ENCODE data around the gene DLGAP1. TPM values are rescaled to one million over a fixed set of nuclear protein-coding genes. Genes with fewer than 3 reads are reported as not detected.

The DLGAP1 gene
- polyA plus RNA-seq, 1 experiment, result 0.09 TPM

DNA sequence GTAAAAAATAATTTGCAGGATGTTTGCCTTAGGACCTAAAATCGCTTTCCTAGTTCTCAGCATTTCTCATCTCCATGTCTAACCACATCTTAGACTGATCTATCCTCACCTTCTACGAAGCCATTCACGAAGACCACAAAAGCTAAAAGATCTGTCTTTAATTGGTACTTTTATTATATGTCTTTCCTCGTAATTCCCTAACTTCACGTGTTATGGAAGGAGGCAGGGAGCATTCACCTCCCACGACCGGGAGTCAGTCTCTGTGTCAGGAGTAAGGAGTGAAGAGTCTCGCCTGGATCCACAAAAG is 1.6 kb downstream of the DLGAP1 start:
- DNase-seq (ENCODE audit: low read depth, low spot score), result no peak
- TF ChIP-seq, protein P1, sequence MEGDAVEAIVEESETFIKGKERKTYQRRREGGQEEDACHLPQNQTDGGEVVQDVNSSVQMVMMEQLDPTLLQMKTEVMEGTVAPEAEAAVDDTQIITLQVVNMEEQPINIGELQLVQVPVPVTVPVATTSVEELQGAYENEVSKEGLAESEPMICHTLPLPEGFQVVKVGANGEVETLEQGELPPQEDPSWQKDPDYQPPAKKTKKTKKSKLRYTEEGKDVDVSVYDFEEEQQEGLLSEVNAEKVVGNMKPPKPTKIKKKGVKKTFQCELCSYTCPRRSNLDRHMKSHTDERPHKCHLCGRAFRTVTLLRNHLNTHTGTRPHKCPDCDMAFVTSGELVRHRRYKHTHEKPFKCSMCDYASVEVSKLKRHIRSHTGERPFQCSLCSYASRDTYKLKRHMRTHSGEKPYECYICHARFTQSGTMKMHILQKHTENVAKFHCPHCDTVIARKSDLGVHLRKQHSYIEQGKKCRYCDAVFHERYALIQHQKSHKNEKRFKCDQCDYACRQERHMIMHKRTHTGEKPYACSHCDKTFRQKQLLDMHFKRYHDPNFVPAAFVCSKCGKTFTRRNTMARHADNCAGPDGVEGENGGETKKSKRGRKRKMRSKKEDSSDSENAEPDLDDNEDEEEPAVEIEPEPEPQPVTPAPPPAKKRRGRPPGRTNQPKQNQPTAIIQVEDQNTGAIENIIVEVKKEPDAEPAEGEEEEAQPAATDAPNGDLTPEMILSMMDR (IDR thresholded peaks at IDR 0.05; ENCODE audit: low read depth, low read length), result no peak
- Histone ChIP-seq H3K4me3 (ENCODE audit: low read depth, low read length) (no peak overlapping the region), H3K9me3 (ENCODE audit: control insufficient read depth, insufficient read depth, low read length) (peaks cover 18% of the 10 kb centered on the region), H3K27ac (ENCODE audit: low read depth, low read length) (no peak overlapping the region), H3K27me3 (ENCODE audit: control insufficient read depth, insufficient read depth, low read length) (no peaks in the 10 kb centered on the region)
- ChIA-PET CTCF (no interaction called here), POLR2A (no interaction called here)

DNA sequence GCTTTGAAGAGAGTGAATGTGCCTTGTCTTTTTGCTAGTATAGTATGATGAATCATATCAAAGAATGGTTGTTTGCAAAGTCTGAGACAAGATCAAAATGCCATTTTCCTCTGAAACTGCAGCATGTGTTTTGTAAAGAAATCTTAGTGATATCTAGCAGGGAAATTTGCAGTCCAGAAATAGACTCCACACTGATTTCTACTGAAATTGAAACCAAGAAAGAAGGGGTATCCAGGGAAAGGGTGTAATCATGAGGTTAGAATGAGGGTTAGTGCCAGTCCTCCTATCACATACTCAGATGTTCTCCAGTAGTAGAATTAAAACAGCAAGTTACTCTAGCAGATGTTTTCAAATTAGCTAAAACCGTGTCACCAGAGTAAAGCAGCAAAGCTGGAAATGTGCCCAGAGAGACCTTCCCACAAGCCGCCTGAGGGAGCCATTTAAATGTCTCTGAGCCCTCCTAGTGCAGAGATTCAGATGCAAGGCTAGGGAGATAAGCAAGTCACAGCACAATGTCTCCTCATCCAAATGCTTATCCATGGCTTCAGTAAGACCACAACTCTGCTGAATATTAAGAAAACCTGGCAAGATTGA is 4.9 kb downstream of the DLGAP1 start:
- Histone ChIP-seq H3K27ac (ENCODE audit: low read depth, low read length) (no peak overlapping the region), H3K4me3 (ENCODE audit: low read depth, low read length) (no peak overlapping the region), H3K9me3 (ENCODE audit: control insufficient read depth, insufficient read depth, low read length) (peaks cover 17% of the 10 kb centered on the region), H3K27me3 (ENCODE audit: control insufficient read depth, insufficient read depth, low read length) (no peaks in the 10 kb centered on the region)
- ChIA-PET CTCF (interaction anchor here (0.6 kb wide), 1 partner anchor 192 kb away, joined by 3 read pairs; no protein-coding TSS in a partner anchor), POLR2A (no interaction called here)
- DNase-seq (ENCODE audit: low read depth, low spot score), result no peak
- TF ChIP-seq, protein P1 (IDR thresholded peaks at IDR 0.05; ENCODE audit: low read depth, low read length), result no peak

DNA sequence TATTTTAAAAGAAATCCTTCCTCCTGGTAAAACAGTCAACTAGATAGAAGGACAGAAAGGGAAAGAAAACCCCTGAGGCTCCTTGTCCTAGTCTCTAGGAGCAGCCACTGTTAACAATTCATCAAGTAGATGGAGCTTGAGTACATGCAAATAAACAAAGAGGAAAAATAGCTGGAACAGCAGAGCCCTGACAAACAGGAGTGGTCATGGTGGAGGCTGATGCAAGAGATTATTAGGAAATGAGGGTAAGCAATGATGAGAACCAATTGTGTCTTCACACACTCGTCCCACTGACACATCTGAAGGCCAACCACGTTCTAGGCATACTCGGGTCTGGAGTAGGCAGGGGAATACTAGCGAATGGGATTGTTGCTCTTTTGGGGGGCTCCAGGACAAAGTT is 9.2 kb downstream of the DLGAP1 start:
- no peak overlapping the region for H3K27ac ChIP-seq (ENCODE audit: low read depth, low read length)
- TF ChIP-seq, protein P1 (IDR thresholded peaks at IDR 0.05; ENCODE audit: low read depth, low read length), result no peak
- no peaks in the 10 kb centered on the region for H3K27me3 ChIP-seq (ENCODE audit: control insufficient read depth, insufficient read depth, low read length)
- no peak for DNase-seq (ENCODE audit: low read depth, low spot score)
- CTCF ChIA-PET, result no interaction called here
- POLR2A ChIA-PET, result no interaction called here
- H3K9me3 ChIP-seq (ENCODE audit: control insufficient read depth, insufficient read depth, low read length), result peaks cover 6% of the 10 kb centered on the region; the same call in 1 of the 2 replicates
- H3K4me3 ChIP-seq (ENCODE audit: low read depth, low read length), result no peak overlapping the region

DNA sequence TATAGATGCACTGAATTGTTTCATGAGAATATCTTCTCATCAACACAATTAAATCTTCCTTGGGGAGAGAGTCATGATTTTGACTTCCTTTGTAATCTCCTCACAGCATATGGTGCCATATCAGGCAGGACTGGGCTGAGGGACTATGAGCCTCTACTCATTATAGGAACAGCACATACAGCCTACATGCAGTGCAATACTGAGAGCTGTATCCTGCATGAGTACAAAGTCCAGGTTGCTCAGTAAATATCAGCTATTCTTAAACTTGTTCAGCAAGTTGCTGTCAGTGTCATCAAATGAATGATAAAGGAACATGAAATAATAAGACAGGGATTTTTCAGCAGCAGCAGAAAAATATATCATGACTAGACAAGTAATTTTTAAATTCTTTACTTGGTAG is 10.8 kb downstream of the DLGAP1 start:
- CTCF ChIA-PET, result no interaction called here
- H3K27me3 ChIP-seq (ENCODE audit: control insufficient read depth, insufficient read depth, low read length), result no peaks in the 10 kb centered on the region
- H3K4me3 ChIP-seq (ENCODE audit: low read depth, low read length), result no peak overlapping the region
- DNase-seq (ENCODE audit: low read depth, low spot score), result no peak
- H3K9me3 ChIP-seq (ENCODE audit: control insufficient read depth, insufficient read depth, low read length), result peaks cover 9% of the 10 kb centered on the region; the same call in 1 of the 2 replicates
- TF ChIP-seq, protein P1 (IDR thresholded peaks at IDR 0.05; ENCODE audit: low read depth, low read length), result no peak
- no peak overlapping the region for H3K27ac ChIP-seq (ENCODE audit: low read depth, low read length)
- POLR2A ChIA-PET, result no interaction called here

DNA sequence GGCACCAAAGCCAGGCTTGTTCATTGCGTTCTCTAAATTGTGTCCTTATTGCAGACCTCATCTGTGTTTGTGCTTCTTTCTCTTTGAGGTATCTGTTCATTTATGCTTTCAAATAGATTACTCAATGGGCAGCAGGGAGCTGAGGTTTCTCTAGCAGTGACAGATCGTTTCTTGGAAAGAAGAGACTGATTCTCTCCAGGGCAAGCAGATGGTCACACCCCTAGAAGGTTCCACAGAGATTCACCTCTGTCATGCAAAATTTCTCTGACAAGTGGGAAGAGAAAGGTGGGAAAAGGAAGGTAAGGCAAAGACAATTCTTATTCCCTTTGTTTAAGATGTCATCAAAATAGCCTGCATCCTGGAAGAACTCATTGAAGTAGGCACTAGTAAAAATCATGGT is 14.0 kb downstream of the DLGAP1 start:
- ChIA-PET POLR2A (no interaction called here), CTCF (no interaction called here)
- Histone ChIP-seq H3K27ac (ENCODE audit: low read depth, low read length) (no peak overlapping the region), H3K4me3 (ENCODE audit: low read depth, low read length) (no peak overlapping the region), H3K27me3 (ENCODE audit: control insufficient read depth, insufficient read depth, low read length) (no peaks in the 10 kb centered on the region), H3K9me3 (ENCODE audit: control insufficient read depth, insufficient read depth, low read length) (peaks cover 13% of the 10 kb centered on the region)
- DNase-seq (ENCODE audit: low read depth, low spot score), result no peak
- TF ChIP-seq, protein P1 (IDR thresholded peaks at IDR 0.05; ENCODE audit: low read depth, low read length), result no peak

All from AG04450 (cell line).